H9 (cell line): ENCODE measurements around the gene RIT2. TPM values are rescaled to one million over a fixed set of nuclear protein-coding genes. Genes with fewer than 3 reads are reported as not detected.

Experiments
- DNase-seq: peaks from one replicate; pipeline ENCODE4 v3.0.0-alpha.2; 2017
- H2AFZ ChIP-seq: one replicate; pipeline ENCODE4 v1.6.1; 2013; ENCODE audit warnings: mild to moderate bottlenecking, low read length, control low read depth, moderate library complexity
- H2AK5ac ChIP-seq: 2 replicates; pipeline ENCODE4 v1.6.1; 2013; ENCODE audit warnings: low read length, control low read depth, mixed read lengths; ENCODE audit not compliant: insufficient read length
- H2BK120ac ChIP-seq: one replicate; pipeline ENCODE4 v1.6.1; 2013; ENCODE audit warnings: low read depth, mild to moderate bottlenecking, low read length, control low read depth, inconsistent platforms; ENCODE audit not compliant: poor library complexity, severe bottlenecking
- H2BK12ac ChIP-seq: 2 replicates; pipeline ENCODE4 v1.6.1; 2013; ENCODE audit warnings: low read length, control low read depth, mixed read lengths, low read depth; ENCODE audit not compliant: insufficient read length
- H2BK15ac ChIP-seq: 2 replicates; pipeline ENCODE4 v1.6.1; 2013; ENCODE audit warnings: low read depth, low read length, control low read depth
- H2BK20ac ChIP-seq: one replicate; pipeline ENCODE4 v1.6.1; 2013; ENCODE audit warnings: low read depth, mild to moderate bottlenecking, low read length, control low read depth, inconsistent platforms; ENCODE audit not compliant: poor library complexity, severe bottlenecking
- H2BK5ac ChIP-seq: 2 replicates; pipeline ENCODE4 v1.6.1; 2013; ENCODE audit warnings: low read length, control low read depth, mixed read lengths; ENCODE audit not compliant: insufficient read length
- H3K14ac ChIP-seq: 2 replicates; pipeline ENCODE4 v1.6.1; 2013; ENCODE audit warnings: low read length, control low read depth; ENCODE audit not compliant: insufficient read depth
- H3K18ac ChIP-seq: 2 replicates; pipeline ENCODE4 v1.6.1; 2013; ENCODE audit warnings: low read depth, mild to moderate bottlenecking, mixed read lengths, low read length, control low read depth; ENCODE audit not compliant: insufficient read length
- H3K23ac ChIP-seq: 2 replicates; pipeline ENCODE4 v1.6.1; 2013; ENCODE audit warnings: low read length, control low read depth, mixed read lengths, low read depth; ENCODE audit not compliant: insufficient read length
- H3K23me2 ChIP-seq: 2 replicates; pipeline ENCODE4 v1.6.1; 2013; ENCODE audit warnings: low read depth, mild to moderate bottlenecking, mixed read lengths, low read length, control low read depth; ENCODE audit not compliant: insufficient read length, poor library complexity, severe bottlenecking
- H3K27ac ChIP-seq: 2 replicates; pipeline ENCODE4 v1.5.1; 2013; ENCODE audit warnings: low read length, control low read depth, mixed read lengths, low read depth; ENCODE audit not compliant: insufficient read length
- H3K27me3 ChIP-seq: 2 replicates; pipeline ENCODE4 v1.6.1; 2013; ENCODE audit warnings: low read length, control low read depth, inconsistent platforms; ENCODE audit not compliant: insufficient read depth
- H3K4ac ChIP-seq: 2 replicates; pipeline ENCODE4 v1.6.1; 2013; ENCODE audit warnings: low read depth, mild to moderate bottlenecking, control low read depth, inconsistent platforms, low read length, moderate library complexity
- H3K4me1 ChIP-seq: 2 replicates; pipeline ENCODE4 v1.6.1; 2013; ENCODE audit warnings: low read length, control low read depth, inconsistent platforms; ENCODE audit not compliant: insufficient read depth
- H3K4me2 ChIP-seq: 2 replicates; pipeline ENCODE4 v1.6.1; 2013; ENCODE audit warnings: low read length, control low read depth, mixed read lengths; ENCODE audit not compliant: insufficient read length, insufficient read depth
- H3K56ac ChIP-seq: 2 replicates; pipeline ENCODE4 v1.6.1; 2013; ENCODE audit warnings: low read depth, mild to moderate bottlenecking, mixed read lengths, low read length, control low read depth; ENCODE audit not compliant: insufficient read length
- H3K79me1 ChIP-seq: 2 replicates; pipeline ENCODE4 v1.6.1; 2013; ENCODE audit warnings: low read depth, mild to moderate bottlenecking, moderate library complexity, low read length, control low read depth, inconsistent platforms; ENCODE audit not compliant: insufficient read depth, poor library complexity, severe bottlenecking
- H3K79me2 ChIP-seq: 2 replicates; pipeline ENCODE4 v1.6.1; 2013; ENCODE audit warnings: low read length, control low read depth, inconsistent platforms; ENCODE audit not compliant: insufficient read depth
- H3K9ac ChIP-seq: 2 replicates; pipeline ENCODE4 v1.6.1; 2013; ENCODE audit warnings: low read length, control low read depth, mixed read lengths; ENCODE audit not compliant: insufficient read length; ENCODE audit errors: extremely low read depth
- H3K9me3 ChIP-seq: one replicate; pipeline ENCODE4 v1.6.1; 2013; ENCODE audit warnings: low read depth, low read length, inconsistent platforms; ENCODE audit not compliant: control insufficient read depth
- H3T11ph ChIP-seq: one replicate; pipeline ENCODE4 v1.6.1; 2013; ENCODE audit warnings: mild to moderate bottlenecking, low read length, control low read depth, inconsistent platforms
- H4K20me1 ChIP-seq: one replicate; pipeline ENCODE4 v1.6.1; 2013; ENCODE audit not compliant: control insufficient read depth, insufficient read length, insufficient read depth
- H4K5ac ChIP-seq: 2 replicates; pipeline ENCODE4 v1.6.1; 2013; ENCODE audit warnings: low read depth, mild to moderate bottlenecking, mixed read lengths, low read length, control low read depth; ENCODE audit not compliant: insufficient read length
- H4K8ac ChIP-seq: replicated peaks from 2 replicates; pipeline ENCODE4 v1.6.1; 2013; ENCODE audit warnings: low read length, control low read depth, mixed read lengths, low read depth; ENCODE audit not compliant: insufficient read length
- H4K91ac ChIP-seq: 2 replicates; pipeline ENCODE4 v1.6.1; 2013; ENCODE audit warnings: low read depth, mild to moderate bottlenecking, moderate library complexity, mixed read lengths, low read length, control low read depth; ENCODE audit not compliant: insufficient read length
- H3K27ac Mint-ChIP-seq, 3 experiments: 2 replicates in 2 of 3; 3 replicates in 1 of 3; pipeline ENCODE4 v1.8.0; 2020 to 2021; ENCODE audit warnings: mixed read lengths in 3 of 3, mild to moderate bottlenecking in 1 of 3, moderate library complexity in 1 of 3
- H3K27me3 Mint-ChIP-seq: 2 replicates; pipeline ENCODE4 v1.8.0; 2021; ENCODE audit warnings: low read depth, mild to moderate bottlenecking, moderate library complexity, mixed read lengths
- H3K36me3 Mint-ChIP-seq, 3 experiments: 2 replicates in 2 of 3; 3 replicates in 1 of 3; pipeline ENCODE4 v1.8.0; 2020 to 2021; ENCODE audit warnings: low read depth in 3 of 3, mixed read lengths in 3 of 3; ENCODE audit not compliant: insufficient read depth in 1 of 3
- H3K4me1 Mint-ChIP-seq, 2 experiments: 2 replicates each; pipeline ENCODE4 v1.8.0; 2020; ENCODE audit warnings: mixed read lengths in 2 of 2
- H3K4me3 Mint-ChIP-seq, 2 experiments: 2 replicates in 1 of 2; 3 replicates in 1 of 2; pipeline ENCODE4 v1.8.0; 2020 to 2021; ENCODE audit warnings: mild to moderate bottlenecking in 2 of 2, mixed read lengths in 2 of 2, moderate library complexity in 1 of 2
- H3K9me3 Mint-ChIP-seq, 2 experiments: 2 replicates in 1 of 2; 3 replicates in 1 of 2; pipeline ENCODE4 v1.8.0; 2020; ENCODE audit warnings: mild to moderate bottlenecking in 2 of 2, mixed read lengths in 2 of 2, moderate library complexity in 1 of 2
- total RNA-seq: library from RNA; stranded (reverse); gene quantifications from 2 replicates; pipeline ENCODE4 v1.2.1, GENCODE V29; 2021
- TF ChIP-seq, protein P1 (sequence below): fragments of 200-600 bp; sonication (generic); conservative IDR thresholded peaks from 3 replicates; pipeline ENCODE4 v1.8.0; 2021; ENCODE audit warnings: antibody characterized with exemption, mild to moderate bottlenecking

RIT2 gene
- total RNA-seq, 1 experiment from 2014 or later, result 1.2 TPM

DNA sequence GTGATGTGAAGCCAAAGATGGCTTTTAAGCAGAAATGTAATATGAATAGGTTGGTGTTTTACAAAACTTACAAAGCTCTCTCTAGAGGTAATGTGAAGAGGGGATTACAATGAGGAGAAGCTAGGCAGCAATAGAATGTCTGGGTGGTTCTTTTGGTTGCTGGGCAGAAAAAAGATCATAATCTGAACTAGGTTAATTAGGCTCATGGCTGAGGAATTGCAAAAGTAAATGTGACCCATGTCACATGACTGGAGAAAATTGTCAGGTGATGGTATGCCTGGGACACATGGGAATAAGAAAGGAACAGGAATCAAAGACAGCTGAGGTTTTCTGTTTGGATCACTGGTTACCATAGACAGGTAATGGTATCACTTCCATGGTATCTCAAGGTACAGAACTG lies 7.5 kb upstream of the RIT2 start:
- Histone ChIP-seq H2BK120ac (no peak overlapping the region), H2BK20ac (no peak overlapping the region), H3K79me1 (no peaks in the 10 kb centered on the region), H2BK15ac (no peak overlapping the region), H3K9ac (no peak overlapping the region), H3K4me1 (peaks cover 3% of the 10 kb centered on the region; the same call in 1 of the 2 replicates), H3K27ac (no peak overlapping the region), H2AK5ac (no peak overlapping the region), H4K91ac (no peak overlapping the region), H3K4ac (no peak overlapping the region), H3K79me2 (no peaks in the 10 kb centered on the region), H3K4me2 (no peak overlapping the region), H3K23me2 (no peaks in the 10 kb centered on the region), H4K20me1 (no peaks in the 10 kb centered on the region), H2BK5ac (no peak overlapping the region), H4K5ac (no peak overlapping the region), H3K18ac (no peak overlapping the region), H3K9me3 (no peaks in the 10 kb centered on the region), H3K14ac (no peak overlapping the region), H3K56ac (no peak overlapping the region), H2BK12ac (no peak overlapping the region), H3K27me3 (no peaks in the 10 kb centered on the region), H2AFZ (no peak overlapping the region), H4K8ac (no peak overlapping the region), H3T11ph (no peak overlapping the region), H3K23ac (no peak overlapping the region)
- H3K27ac Mint-ChIP-seq, result no peak overlapping the region; a peak in 1 of 7 replicates
- DNase-seq, result no peak
- peaks cover 16 to 23% of the 10 kb centered on the region in 2 experiments for H3K4me1 Mint-ChIP-seq
- H3K36me3 Mint-ChIP-seq, result no peaks in the 10 kb centered on the region
- no peaks in the 10 kb centered on the region for H3K9me3 Mint-ChIP-seq
- no peak overlapping the region for H3K4me3 Mint-ChIP-seq
- TF ChIP-seq, protein P1, sequence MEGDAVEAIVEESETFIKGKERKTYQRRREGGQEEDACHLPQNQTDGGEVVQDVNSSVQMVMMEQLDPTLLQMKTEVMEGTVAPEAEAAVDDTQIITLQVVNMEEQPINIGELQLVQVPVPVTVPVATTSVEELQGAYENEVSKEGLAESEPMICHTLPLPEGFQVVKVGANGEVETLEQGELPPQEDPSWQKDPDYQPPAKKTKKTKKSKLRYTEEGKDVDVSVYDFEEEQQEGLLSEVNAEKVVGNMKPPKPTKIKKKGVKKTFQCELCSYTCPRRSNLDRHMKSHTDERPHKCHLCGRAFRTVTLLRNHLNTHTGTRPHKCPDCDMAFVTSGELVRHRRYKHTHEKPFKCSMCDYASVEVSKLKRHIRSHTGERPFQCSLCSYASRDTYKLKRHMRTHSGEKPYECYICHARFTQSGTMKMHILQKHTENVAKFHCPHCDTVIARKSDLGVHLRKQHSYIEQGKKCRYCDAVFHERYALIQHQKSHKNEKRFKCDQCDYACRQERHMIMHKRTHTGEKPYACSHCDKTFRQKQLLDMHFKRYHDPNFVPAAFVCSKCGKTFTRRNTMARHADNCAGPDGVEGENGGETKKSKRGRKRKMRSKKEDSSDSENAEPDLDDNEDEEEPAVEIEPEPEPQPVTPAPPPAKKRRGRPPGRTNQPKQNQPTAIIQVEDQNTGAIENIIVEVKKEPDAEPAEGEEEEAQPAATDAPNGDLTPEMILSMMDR, result no peak
- no peaks in the 10 kb centered on the region for H3K27me3 Mint-ChIP-seq
